ENCODE data around the gene KRTAP12-3. TPM values are rescaled to one million over a fixed set of nuclear protein-coding genes. Genes with fewer than 3 reads are reported as not detected.

KRTAP12-3 gene
- total RNA-seq, 6 experiments from 2014 or later, result not detected

DNA sequence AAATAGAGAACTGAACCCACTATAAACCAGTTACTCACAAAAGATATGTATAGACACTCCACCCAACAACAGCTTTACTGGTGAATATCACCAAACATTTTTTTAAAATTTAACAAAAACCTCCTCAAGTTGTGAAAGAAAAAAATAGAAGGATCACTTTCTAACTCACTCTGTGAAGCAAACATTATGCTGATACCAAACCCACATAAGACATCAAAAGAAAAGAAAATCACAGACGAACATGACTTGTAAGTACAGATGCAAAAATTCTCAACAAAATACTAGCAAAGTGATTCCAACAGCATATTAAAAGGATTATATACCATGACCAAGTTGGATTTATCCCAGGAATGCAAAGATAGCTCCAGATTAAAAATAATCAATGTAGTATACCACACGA, 34.0 kb downstream of the KRTAP12-3 start:
- H3K4me1 Mint-ChIP-seq (ENCODE audit: low read depth), result no peaks in the 10 kb centered on the region
- H3K9me3 Mint-ChIP-seq, result peaks cover 21% of the 10 kb centered on the region
- H3K27ac Mint-ChIP-seq, result no peak overlapping the region
- DNase-seq, result no peak
- H3K36me3 Mint-ChIP-seq (ENCODE audit: low read depth), result no peaks in the 10 kb centered on the region
- H3K27me3 Mint-ChIP-seq (ENCODE audit: insufficient read depth), result peaks cover 35% of the 10 kb centered on the region
- TF ChIP-seq, protein P1, sequence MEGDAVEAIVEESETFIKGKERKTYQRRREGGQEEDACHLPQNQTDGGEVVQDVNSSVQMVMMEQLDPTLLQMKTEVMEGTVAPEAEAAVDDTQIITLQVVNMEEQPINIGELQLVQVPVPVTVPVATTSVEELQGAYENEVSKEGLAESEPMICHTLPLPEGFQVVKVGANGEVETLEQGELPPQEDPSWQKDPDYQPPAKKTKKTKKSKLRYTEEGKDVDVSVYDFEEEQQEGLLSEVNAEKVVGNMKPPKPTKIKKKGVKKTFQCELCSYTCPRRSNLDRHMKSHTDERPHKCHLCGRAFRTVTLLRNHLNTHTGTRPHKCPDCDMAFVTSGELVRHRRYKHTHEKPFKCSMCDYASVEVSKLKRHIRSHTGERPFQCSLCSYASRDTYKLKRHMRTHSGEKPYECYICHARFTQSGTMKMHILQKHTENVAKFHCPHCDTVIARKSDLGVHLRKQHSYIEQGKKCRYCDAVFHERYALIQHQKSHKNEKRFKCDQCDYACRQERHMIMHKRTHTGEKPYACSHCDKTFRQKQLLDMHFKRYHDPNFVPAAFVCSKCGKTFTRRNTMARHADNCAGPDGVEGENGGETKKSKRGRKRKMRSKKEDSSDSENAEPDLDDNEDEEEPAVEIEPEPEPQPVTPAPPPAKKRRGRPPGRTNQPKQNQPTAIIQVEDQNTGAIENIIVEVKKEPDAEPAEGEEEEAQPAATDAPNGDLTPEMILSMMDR (IDR thresholded peaks at IDR 0.05), result no peak
- H3K4me3 Mint-ChIP-seq, result no peak overlapping the region

DNA sequence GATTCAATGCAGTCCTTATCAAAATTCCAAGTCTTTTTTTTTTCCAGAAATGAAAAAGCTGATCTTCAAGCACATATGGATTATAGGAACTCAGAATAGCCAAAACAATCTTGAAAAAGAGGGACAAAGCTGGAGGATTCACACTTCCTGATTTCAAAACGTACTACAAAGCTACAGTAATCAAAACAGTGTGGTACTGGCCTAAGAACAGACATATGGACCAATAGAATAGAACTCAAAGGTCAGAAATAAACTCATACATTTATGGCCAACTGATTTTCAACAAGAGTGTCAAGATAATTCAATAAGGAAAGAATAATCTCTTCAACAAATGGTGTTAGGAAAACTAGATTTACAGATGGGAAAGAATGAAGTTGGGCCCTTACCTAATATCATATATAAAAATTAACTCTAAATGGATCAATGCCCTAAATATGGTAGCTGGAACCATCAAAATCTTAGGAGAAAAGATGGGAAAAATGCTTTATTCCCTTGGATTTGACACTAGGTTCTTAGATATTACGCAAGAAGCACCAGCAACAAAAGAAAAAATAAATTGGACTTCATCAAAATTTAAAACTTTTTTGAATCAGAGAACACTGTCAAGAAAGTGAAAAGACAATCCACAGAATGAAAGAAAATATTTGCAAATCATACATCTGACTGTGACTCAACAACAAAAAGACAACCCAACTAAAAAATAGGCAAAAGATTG, 35.2 kb downstream of the KRTAP12-3 start:
- Mint-ChIP-seq H3K4me1 (ENCODE audit: low read depth) (no peaks in the 10 kb centered on the region), H3K9me3 (peaks cover 21% of the 10 kb centered on the region), H3K4me3 (no peak overlapping the region), H3K36me3 (ENCODE audit: low read depth) (no peaks in the 10 kb centered on the region), H3K27me3 (ENCODE audit: insufficient read depth) (peaks cover 34% of the 10 kb centered on the region), H3K27ac (no peak overlapping the region)
- no peak for DNase-seq
- TF ChIP-seq, protein P1 (IDR thresholded peaks at IDR 0.05), result no peak

DNA sequence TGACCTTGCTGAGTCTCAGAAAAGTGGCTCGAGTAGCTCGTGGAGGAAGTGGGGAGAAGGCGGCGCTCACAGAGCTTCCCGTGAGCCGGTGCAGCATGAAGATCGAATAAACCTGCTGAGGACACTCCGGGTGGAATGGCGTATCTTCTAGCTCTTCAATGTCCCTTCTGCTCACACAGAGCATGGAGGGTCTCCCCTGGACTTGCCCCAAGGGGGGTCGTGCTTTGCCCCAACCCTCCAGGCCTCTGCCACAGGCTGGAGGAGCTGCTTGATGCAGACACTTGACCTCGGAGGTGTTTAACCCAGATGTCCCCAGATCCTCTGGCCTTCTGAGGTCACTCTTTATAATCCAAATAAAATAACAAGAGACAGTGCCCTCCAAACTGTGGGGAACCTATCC, 37.0 kb downstream of the KRTAP12-3 start:
- Mint-ChIP-seq H3K4me3 (no peak overlapping the region), H3K36me3 (ENCODE audit: low read depth) (no peaks in the 10 kb centered on the region), H3K27me3 (ENCODE audit: insufficient read depth) (peaks cover 40% of the 10 kb centered on the region), H3K4me1 (ENCODE audit: low read depth) (no peaks in the 10 kb centered on the region), H3K9me3 (peaks cover 21% of the 10 kb centered on the region), H3K27ac (no peak overlapping the region)
- DNase-seq, result no peak
- TF ChIP-seq, protein P1 (IDR thresholded peaks at IDR 0.05), result no peak

GRCh38 chr21:44695184-44695583, 37.5 kb downstream of the KRTAP12-3 start:
- no peak overlapping the region for H3K27ac Mint-ChIP-seq
- no peaks in the 10 kb centered on the region for H3K4me1 Mint-ChIP-seq (ENCODE audit: low read depth)
- H3K36me3 Mint-ChIP-seq (ENCODE audit: low read depth), result no peaks in the 10 kb centered on the region
- peaks cover 44% of the 10 kb centered on the region for H3K27me3 Mint-ChIP-seq (ENCODE audit: insufficient read depth)
- H3K9me3 Mint-ChIP-seq, result peaks cover 21% of the 10 kb centered on the region
- DNase-seq, result no peak
- H3K4me3 Mint-ChIP-seq, result no peak overlapping the region
- TF ChIP-seq, protein P1 (IDR thresholded peaks at IDR 0.05), result no peak

DNA sequence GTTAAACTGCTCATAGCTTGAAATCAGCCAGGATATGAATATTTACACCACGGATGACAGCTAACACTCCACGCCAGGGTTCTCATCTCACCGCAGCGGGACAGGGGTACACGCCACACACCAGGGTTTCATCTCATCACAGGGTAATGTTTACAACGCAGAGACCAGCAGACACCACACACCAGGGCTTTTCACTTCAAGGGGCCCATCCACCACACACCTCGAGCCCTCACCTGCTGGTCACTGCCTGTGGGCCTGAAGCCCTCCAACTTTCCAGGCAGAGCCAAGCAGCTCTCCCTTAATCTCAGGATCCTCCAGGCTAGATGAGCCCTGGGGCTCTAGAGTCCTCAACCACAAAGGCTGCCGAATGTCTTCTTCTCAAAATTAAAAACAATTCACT, 37.9 kb downstream of the KRTAP12-3 start:
- Mint-ChIP-seq H3K36me3 (ENCODE audit: low read depth) (no peaks in the 10 kb centered on the region), H3K27ac (no peak overlapping the region), H3K9me3 (peaks cover 21% of the 10 kb centered on the region), H3K4me1 (ENCODE audit: low read depth) (no peaks in the 10 kb centered on the region), H3K27me3 (ENCODE audit: insufficient read depth) (peaks cover 47% of the 10 kb centered on the region), H3K4me3 (no peak overlapping the region)
- TF ChIP-seq, protein P1 (IDR thresholded peaks at IDR 0.05), result no peak
- no peak for DNase-seq
